ENCODE measurements around the gene HIGD2A.

HIGD2A gene

GRCh38 chr5:176369934-176370711, 18.4 kb upstream of the HIGD2A start:
- TF ChIP-seq CTCF (IDR thresholded peaks at IDR 0.05): no peak
- no peak for TF ChIP-seq ZFX (IDR thresholded peaks at IDR 0.05; ENCODE audit: borderline replicate concordance)
- H3K27ac ChIP-seq: no peak overlapping the region

DNA sequence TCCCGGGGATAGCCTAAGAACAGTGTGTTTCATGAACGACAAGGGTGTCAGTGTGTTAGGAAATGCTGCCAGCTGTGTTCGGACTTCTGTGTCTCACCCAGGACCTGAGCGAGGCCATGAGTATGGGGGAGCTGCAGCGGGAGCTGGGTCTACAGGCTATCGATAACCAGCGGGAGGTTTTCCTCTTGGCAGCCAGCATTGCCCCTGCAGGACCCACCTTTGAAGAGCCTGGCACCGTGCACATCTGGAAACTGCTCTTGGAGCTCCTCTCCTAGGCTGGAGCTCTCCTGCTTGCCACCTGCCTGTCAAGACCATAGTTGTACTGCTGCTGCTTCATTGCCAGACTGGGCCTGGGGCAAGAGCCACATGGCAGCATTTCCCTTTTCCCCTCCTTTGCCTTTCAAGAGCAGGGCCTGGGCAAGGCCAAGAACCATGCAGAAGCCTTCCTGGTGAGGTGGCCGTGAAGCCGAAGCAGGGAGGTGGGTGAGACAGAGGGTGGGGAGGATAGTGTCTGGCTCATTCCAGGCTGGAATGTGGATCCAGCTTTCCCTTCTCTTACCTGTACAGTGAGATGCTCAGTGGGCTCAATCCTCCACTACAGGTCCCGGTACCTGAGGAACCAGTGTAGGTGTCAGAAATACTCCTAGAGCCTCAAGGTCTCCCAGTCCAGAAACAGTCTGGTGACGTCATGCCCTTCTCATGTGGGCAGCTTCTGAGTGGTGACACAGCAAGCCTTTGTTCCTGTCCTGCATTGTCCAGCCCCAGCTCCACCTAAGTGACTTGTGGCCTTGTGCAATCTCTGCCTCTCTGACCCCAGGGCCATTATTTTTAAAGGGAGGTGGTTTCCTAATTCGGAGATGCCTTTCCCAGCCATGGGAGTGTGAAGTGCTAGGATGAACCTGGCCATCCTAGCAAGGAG, 16.7 kb upstream of the HIGD2A start:
- no peak overlapping the region for H3K27ac ChIP-seq

GRCh38 chr5:176373100-176373818, 15.3 kb upstream of the HIGD2A start:
- no peak overlapping the region for H3K27ac ChIP-seq
- TF ChIP-seq ZFX (IDR thresholded peaks at IDR 0.05; ENCODE audit: borderline replicate concordance) (no peak), CTCF (IDR thresholded peaks at IDR 0.05) (no peak)

More for the DNA sequence above, 16.7 kb upstream of the HIGD2A start:
- no peak for TF ChIP-seq ZFX (IDR thresholded peaks at IDR 0.05; ENCODE audit: borderline replicate concordance)

DNA sequence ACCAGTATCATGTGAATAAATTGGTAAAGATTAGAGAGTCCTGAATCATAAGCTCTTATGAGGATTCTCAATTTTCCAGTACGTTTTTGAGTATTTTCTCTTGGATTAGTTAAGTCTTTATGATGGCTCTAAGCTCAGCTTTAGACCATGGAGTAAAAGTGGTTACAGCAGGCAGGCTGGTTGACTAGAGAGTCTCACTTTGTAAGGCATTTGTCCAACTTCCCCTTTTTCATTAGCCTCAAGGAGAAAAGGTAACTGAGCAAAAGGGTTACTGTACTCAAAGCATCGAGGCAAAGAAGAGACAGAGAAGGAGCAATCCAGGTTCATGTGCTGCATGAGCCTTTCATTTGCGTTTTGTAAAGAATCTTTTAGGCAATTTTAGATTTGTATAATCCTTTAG, 8.7 kb upstream of the HIGD2A start:
- TF ChIP-seq CTCF (IDR thresholded peaks at IDR 0.05): no peak
- no peak for TF ChIP-seq ZFX (IDR thresholded peaks at IDR 0.05; ENCODE audit: borderline replicate concordance)
- H3K27ac ChIP-seq: no peak overlapping the region

DNA sequence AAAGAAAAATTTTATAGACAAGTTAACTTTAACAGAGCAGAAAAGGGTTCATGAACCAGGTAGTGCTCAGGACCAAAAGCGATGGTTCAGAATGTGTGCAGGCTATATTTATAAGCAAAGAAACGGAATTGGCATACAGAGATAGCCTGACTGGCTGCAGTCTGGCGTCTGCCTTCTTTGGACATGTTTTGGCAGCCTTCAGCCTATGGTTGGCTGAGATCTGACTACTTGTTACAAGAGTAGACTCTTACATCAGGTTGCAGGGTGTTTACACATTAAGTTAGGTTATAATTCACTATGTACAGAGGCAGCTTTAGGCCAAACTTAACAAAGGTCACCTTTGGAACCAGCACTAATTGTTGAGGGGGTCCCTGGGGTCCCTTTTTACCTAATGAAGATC, 7.1 kb upstream of the HIGD2A start:
- no peak for TF ChIP-seq CTCF (IDR thresholded peaks at IDR 0.05)
- no peak for TF ChIP-seq ZFX (IDR thresholded peaks at IDR 0.05; ENCODE audit: borderline replicate concordance)
- H3K27ac ChIP-seq: no peak overlapping the region

- no peak overlapping the region for H3K27ac ChIP-seq
- TF ChIP-seq ZFX (IDR thresholded peaks at IDR 0.05; ENCODE audit: borderline replicate concordance): no peak
- no peak for TF ChIP-seq CTCF (IDR thresholded peaks at IDR 0.05)
These were observed 6.6 kb upstream of the HIGD2A start for GRCh38 chr5:176381979-176382378.

- TF ChIP-seq CTCF (IDR thresholded peaks at IDR 0.05): no peak
- TF ChIP-seq ZFX (IDR thresholded peaks at IDR 0.05; ENCODE audit: borderline replicate concordance): no peak
- no peak overlapping the region for H3K27ac ChIP-seq
These were observed 5.8 kb upstream of the HIGD2A start for GRCh38 chr5:176382721-176383120.
